Ovary (tissue), 3 donors: ENCODE data around the gene MIOX.

Experiments used
- CTCF ChIP-seq, 3 donors: fragments of 450-650 bp in 2 of 3; fragments of 200-600 bp in 1 of 3; IDR thresholded peaks; one replicate each; pipeline versions ENCODE4 v1.5.1 to v1.8.0; 2016 to 2022; ENCODE audit warnings: antibody characterized with exemption in 3 of 3, mild to moderate bottlenecking in 1 of 3
- EP300 ChIP-seq: sonication (generic); formaldehyde crosslinking; IDR thresholded peaks from one replicate; pipeline ENCODE4 v1.6.1; 2017; ENCODE audit warnings: antibody characterized with exemption
- donor health status: DM: no; HTN: no; CAD: no.

- TF ChIP-seq CTCF (IDR thresholded peaks at IDR 0.05): no peak
- no peak for TF ChIP-seq EP300
Measured at GRCh38 chr22:50530877-50531545, 44.4 kb downstream of the MIOX start.
